KMS-11 (cell line): ENCODE measurements around the gene TMC7.

Experiments
- H2AFZ ChIP-seq: fragments of 200-600 bp; sonication (generic); 2 replicates; pipeline ENCODE4 v1.6.1; 2016; ENCODE audit warnings: antibody characterized with exemption, mixed run types, low read depth
- H3K27ac ChIP-seq: fragments of 200-600 bp; sonication (generic); 2 replicates; pipeline ENCODE4 v1.6.1; 2016; ENCODE audit warnings: mild to moderate bottlenecking, mixed run types
- H3K27me3 ChIP-seq: fragments of 200-600 bp; sonication (generic); 2 replicates; pipeline ENCODE4 v1.6.1; 2017; ENCODE audit warnings: mild to moderate bottlenecking, low read depth, mixed run types, moderate library complexity; ENCODE audit not compliant: insufficient read depth
- H3K36me3 ChIP-seq: fragments of 200-600 bp; sonication (generic); 2 replicates; pipeline ENCODE4 v1.6.1; 2017; ENCODE audit warnings: mild to moderate bottlenecking, mixed run types; ENCODE audit not compliant: insufficient read depth
- H3K4me1 ChIP-seq: fragments of 200-600 bp; sonication (generic); 2 replicates; pipeline ENCODE4 v1.6.1; 2016; ENCODE audit warnings: mild to moderate bottlenecking, low read depth, mixed run types; ENCODE audit not compliant: poor library complexity, severe bottlenecking
- H3K4me2 ChIP-seq: fragments of 200-600 bp; sonication (generic); 2 replicates; pipeline ENCODE4 v1.7.0; 2016; ENCODE audit warnings: mild to moderate bottlenecking, mixed run types
- H3K4me3 ChIP-seq: fragments of 200-600 bp; sonication (generic); IDR thresholded peaks from 2 replicates; pipeline ENCODE4 v1.6.1; 2017; ENCODE audit warnings: low read depth, low read length, mixed read lengths; ENCODE audit not compliant: insufficient read depth
- H3K79me2 ChIP-seq: fragments of 200-600 bp; sonication (generic); 2 replicates; pipeline ENCODE4 v1.6.1; 2016; ENCODE audit warnings: low read depth, mixed run types; ENCODE audit not compliant: insufficient read depth
- H3K9ac ChIP-seq: fragments of 200-600 bp; sonication (generic); 2 replicates; pipeline ENCODE4 v1.6.1; 2016; ENCODE audit warnings: mild to moderate bottlenecking, mixed run types
- H4K20me1 ChIP-seq: fragments of 200-600 bp; sonication (generic); 2 replicates; pipeline ENCODE4 v1.6.1; 2016; ENCODE audit warnings: mild to moderate bottlenecking, mixed run types; ENCODE audit not compliant: insufficient read depth
- CTCF ChIP-seq: fragments of 200-600 bp; sonication (generic); conservative IDR thresholded peaks from 2 replicates; pipeline ENCODE4 v1.6.1; 2017; ENCODE audit warnings: low read depth, mild to moderate bottlenecking, antibody characterized with exemption, low read length, moderate library complexity, mixed read lengths

Gene TMC7

GRCh38 chr16:19068237-19068815 is 84.6 kb downstream of the TMC7 start:
- H3K27ac ChIP-seq = peak overlapping the region; percentile 100

GRCh38 chr16:19071811-19072777 is 88.4 kb downstream of the TMC7 start:
- Histone ChIP-seq H4K20me1 (no peaks in the 10 kb centered on the region), H3K36me3 (no peaks in the 10 kb centered on the region), H3K27ac (no peak overlapping the region), H3K4me1 (peaks cover 10% of the 10 kb centered on the region), H3K9ac (no peak overlapping the region), H3K27me3 (no peaks in the 10 kb centered on the region), H2AFZ (no peak overlapping the region), H3K4me3 (no peak overlapping the region), H3K4me2 (no peak overlapping the region), H3K79me2 (peaks cover 7% of the 10 kb centered on the region; the same call in 1 of the 2 replicates)
- peak; percentile 83 for TF ChIP-seq CTCF

More at GRCh38 chr16:19068237-19068815, 84.6 kb downstream of the TMC7 start:
- Histone ChIP-seq H3K27me3 (no peaks in the 10 kb centered on the region), H2AFZ (peak overlapping the region; percentile 100), H3K4me2 (peak overlapping the region; percentile 85), H3K4me3 (peak overlapping the region; percentile 47), H4K20me1 (no peaks in the 10 kb centered on the region), H3K36me3 (no peaks in the 10 kb centered on the region), H3K4me1 (peaks cover 16% of the 10 kb centered on the region), H3K79me2 (peaks cover 7% of the 10 kb centered on the region; the same call in 1 of the 2 replicates), H3K9ac (peak overlapping the region; percentile 100)
- TF ChIP-seq CTCF = no peak

- no peak for TF ChIP-seq CTCF
- Histone ChIP-seq H3K4me1 (peaks cover 6% of the 10 kb centered on the region), H3K9ac (no peak overlapping the region), H3K4me2 (no peak overlapping the region), H3K27ac (no peak overlapping the region), H3K4me3 (no peak overlapping the region), H3K27me3 (no peaks in the 10 kb centered on the region), H3K36me3 (no peaks in the 10 kb centered on the region), H3K79me2 (peaks cover 7% of the 10 kb centered on the region; the same call in 1 of the 2 replicates), H4K20me1 (no peaks in the 10 kb centered on the region), H2AFZ (no peak overlapping the region)
Observed at GRCh38 chr16:19073344-19073743, 89.6 kb downstream of the TMC7 start.

- no peaks in the 10 kb centered on the region for H4K20me1 ChIP-seq
- H3K27me3 ChIP-seq = no peaks in the 10 kb centered on the region
- no peak overlapping the region for H3K27ac ChIP-seq
- TF ChIP-seq CTCF = no peak
- peaks cover under 1% of the 10 kb centered on the region for H3K4me1 ChIP-seq
- H3K9ac ChIP-seq = no peak overlapping the region
- H3K4me3 ChIP-seq = no peak overlapping the region
- H3K79me2 ChIP-seq = peaks cover 2% of the 10 kb centered on the region; the same call in 1 of the 2 replicates
- no peak overlapping the region for H3K4me2 ChIP-seq
- H3K36me3 ChIP-seq = no peaks in the 10 kb centered on the region
- H2AFZ ChIP-seq = no peak overlapping the region
Observed at GRCh38 chr16:19073863-19074262, 90.1 kb downstream of the TMC7 start.
